ENCODE measurements around the gene DCC. TPM values are rescaled to one million over a fixed set of nuclear protein-coding genes. Genes with fewer than 3 reads are reported as not detected.

DCC gene
- total RNA-seq, 1 donor from 2014 or later: 2.0 TPM

GRCh38 chr18:52499644-52500043 is 159.6 kb downstream of the DCC start:
- no peak for DNase-seq

GRCh38 chr18:52504589-52504988 is 164.6 kb downstream of the DCC start:
- DNase-seq: no peak

DNA sequence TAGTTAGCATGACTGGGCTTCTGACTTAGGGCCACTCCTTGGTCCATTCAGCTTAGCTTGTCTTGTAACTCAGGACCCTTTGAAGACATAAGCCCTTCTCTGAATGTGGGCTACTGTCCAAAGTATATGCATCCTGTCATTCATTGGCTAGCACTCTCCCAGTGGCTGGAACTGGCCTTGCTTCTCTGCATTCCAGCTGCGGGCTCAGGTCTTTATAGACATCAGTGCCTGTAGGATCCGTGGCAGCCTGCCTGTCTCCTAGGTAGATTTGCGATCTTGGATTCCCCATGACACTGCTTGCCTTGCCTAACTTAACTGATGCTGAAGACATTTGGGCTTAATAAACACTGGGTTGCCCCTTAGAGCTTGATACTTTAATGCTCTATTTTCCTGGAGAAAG is 170.1 kb downstream of the DCC start:
- DNase-seq: no peak

GRCh38 chr18:52518086-52518485 is 178.1 kb downstream of the DCC start:
- DNase-seq: no peak

DNA sequence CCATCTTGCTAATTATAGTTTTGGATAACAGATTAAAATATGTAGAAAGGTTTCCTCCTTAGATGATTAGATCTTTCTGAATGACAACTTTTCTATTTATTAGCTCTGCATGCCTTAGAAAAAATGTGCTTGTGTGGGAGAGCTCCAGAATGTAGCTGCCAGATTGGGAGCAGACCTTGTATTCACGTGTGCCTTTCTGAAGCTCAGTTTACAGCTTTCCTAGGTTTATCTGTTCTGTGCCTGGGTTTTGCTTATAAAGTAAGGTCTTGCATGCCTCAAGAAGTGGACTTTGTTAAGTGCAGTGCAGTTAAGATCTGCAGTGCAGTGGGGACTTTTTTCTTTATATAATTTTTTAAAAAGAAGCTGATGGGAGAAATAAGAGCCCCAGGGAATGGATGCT is 179.0 kb downstream of the DCC start:
- DNase-seq: no peak

DNA sequence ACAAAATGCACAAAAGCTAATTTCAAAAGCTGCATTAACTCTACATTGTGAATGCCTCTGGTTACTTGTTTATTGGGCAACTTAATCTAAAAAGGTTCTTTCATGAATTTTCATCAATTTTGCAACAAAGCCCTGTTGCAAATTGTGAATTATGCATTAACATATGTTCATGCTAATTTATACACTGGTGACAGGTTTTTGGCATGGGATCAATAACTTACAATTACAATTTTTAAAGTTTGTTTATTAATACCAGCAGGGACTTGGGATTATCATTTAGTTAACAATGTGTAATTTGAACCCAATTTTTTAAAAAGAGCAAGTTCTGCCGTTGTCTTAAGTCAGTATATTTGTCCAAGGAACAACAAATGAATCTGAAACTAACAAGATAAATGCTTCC is 183.6 kb downstream of the DCC start:
- no peak for DNase-seq

- DNase-seq: no peak
Measured at GRCh38 chr18:52531836-52532235, 191.8 kb downstream of the DCC start.

DNA sequence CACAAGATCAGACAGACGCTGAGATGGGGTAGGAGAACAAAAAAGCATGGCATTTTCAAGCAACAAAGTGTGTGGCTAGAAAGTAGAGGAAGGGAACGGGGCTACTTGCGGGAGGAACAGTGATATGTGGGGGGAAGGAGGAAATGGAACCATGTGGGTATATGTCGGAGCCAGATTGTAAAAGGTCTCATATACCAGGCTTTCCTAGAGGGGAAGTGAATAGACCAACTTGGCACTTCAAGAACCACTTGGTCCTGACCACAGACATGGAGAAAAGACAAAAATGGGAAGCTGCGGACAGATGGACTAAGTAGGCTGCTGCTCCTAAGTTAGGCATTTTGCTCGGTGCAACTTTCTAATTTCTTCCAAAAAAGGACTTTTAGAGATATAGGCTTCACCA is 196.0 kb downstream of the DCC start:
- no peak for DNase-seq

DNA sequence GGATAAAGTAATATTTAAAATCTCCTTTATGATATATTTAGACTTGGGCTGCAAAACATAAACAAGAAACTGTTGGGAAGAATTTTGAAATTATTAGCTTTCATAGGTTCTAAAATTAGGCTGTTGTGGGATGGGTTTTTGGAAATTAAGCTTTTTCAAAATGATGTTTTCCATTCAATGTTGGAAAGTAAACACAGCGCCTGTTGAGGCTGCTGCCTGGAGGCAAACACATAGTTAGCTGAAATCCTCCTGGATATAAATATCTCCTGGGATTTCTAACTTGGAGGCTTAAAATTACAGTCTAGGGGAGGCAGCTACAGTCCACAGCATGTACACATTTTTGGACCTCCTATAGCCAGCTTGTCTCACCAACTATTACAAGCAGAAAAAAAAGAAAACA is 197.3 kb downstream of the DCC start:
- DNase-seq: no peak

DNA sequence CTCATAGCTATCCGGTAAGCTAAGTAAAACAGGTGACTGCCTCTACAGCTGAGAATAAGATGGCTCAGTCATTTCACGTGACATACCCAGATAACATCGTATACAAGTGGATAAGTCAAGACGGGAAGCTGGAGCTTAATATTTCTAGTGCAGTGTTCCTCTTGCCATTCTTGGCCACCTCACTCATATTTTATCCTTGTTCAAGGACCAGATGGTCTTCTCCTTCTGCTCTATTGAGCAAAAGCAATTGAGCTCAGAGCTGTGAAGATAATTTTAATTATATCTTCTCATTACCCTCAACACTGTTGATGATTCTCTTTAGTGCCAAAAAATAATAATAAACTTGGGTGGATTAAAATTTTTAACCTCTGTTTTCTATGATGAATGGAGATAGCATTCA is 201.1 kb downstream of the DCC start:
- DNase-seq: no peak

GRCh38 chr18:52544086-52544485 is 204.1 kb downstream of the DCC start:
- no peak for DNase-seq

GRCh38 chr18:52546686-52547346 is 206.8 kb downstream of the DCC start:
- no peak for DNase-seq

- no peak for DNase-seq
Measured at GRCh38 chr18:52553441-52553840, 213.4 kb downstream of the DCC start.

DNA sequence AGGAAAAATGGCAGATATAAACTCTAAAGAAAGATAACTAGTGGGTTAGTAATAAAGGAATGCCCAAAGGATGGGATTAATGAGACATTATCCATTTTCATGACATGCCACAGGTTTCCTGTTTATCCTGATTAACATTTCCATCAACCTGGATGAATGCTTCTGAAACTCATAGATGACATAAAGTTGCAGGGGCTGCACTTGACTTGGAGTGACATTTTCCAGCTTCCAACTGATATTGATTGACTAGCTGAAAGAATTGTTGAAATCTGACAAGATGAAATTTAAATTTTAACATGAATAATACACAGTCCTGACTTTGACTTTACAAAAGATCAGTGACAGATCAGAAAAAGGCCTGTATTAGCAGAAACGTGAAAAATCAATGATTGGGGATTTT is 214.2 kb downstream of the DCC start:
- no peak for DNase-seq

GRCh38 chr18:52567360-52567759 is 227.4 kb downstream of the DCC start:
- DNase-seq: no peak

GRCh38 chr18:52569492-52569891 is 229.5 kb downstream of the DCC start:
- DNase-seq: no peak

- DNase-seq: no peak
Measured at GRCh38 chr18:52570975-52571374, 231.0 kb downstream of the DCC start.

DNA sequence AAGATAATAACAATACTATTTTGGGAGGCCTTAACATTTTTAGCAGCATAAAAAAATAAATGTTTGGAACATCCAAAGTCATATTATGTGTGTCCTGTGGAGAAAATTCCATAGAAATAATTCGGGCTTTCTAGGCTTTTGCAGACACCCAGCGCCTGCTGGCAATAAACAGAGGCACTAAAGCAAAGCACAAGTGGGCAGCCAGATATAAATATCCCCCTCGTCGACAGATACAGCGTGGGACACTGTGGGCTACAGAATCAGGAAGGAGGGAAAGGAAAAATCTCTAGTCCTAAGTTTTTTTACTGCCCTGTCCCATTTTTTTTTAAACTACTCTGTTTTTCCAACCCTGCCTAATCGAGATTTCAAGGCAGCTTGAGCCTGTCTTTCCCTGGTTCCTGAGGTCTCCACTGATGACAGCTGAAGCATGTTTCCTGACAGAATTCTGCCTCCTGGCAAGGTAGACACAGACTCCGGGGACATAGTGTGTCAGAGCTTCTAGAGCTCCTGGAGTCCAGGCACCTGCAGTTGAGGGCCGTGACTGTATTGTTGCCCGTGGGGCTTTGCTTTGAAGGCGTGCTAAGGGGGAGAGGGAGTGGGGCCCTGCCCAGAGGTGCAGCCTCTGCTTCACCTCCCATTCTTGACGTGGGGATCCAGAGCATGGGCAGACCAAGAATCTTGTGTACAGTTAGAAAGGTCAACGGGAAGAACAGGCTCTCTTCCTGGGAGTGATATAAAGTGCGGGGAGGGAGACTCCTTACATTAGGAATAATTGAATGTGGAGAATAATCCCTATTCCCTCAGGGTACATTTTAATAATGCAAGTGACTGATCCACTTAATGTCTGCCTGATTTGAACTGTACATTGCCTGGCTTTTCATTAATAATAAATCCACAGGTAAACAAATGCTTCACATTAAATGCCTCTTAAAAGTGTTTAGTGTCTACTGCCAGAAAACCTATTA is 232.3 kb downstream of the DCC start:
- no peak for DNase-seq

DNA sequence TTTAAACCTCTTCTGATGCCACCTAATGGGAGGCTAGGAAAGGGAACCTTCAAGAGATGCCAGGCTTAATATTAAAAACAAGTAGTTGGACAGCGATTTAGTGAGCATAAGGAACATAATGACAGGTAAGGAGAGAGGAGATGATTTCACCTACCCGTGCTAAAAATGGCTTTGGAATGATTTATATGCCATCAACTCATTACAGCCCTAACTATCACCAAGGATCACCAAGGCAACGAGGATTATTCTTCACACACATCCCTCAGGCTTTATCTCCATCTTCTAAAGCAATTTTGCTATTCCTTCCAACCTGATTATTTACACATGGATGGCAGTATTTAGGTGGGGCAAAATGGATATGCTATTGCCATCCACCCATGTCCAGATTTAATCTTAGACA is 237.8 kb downstream of the DCC start:
- DNase-seq: no peak

- no peak for DNase-seq
Measured at GRCh38 chr18:52582061-52582460, 242.1 kb downstream of the DCC start.

GRCh38 chr18:52582516-52582915 is 242.5 kb downstream of the DCC start:
- DNase-seq: no peak

DNA sequence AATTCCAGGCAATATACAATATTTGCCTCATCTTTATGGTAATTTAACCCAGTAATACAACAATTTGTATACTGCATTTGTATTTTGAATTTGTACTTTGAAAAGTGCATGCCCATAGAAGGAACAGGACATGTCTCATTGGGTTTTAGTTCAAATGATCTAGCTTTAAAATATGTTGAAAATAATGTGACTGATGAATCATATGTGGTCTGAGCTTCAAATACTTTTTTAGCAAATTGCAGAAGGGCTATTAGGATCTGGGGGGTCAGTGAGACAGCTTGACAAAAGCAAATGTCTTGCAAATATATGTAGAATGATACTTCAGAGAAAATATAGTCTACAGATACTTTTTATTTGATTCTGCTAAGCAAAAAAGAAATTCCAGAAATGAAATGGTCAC is 248.9 kb downstream of the DCC start:
- DNase-seq: no peak

DNA sequence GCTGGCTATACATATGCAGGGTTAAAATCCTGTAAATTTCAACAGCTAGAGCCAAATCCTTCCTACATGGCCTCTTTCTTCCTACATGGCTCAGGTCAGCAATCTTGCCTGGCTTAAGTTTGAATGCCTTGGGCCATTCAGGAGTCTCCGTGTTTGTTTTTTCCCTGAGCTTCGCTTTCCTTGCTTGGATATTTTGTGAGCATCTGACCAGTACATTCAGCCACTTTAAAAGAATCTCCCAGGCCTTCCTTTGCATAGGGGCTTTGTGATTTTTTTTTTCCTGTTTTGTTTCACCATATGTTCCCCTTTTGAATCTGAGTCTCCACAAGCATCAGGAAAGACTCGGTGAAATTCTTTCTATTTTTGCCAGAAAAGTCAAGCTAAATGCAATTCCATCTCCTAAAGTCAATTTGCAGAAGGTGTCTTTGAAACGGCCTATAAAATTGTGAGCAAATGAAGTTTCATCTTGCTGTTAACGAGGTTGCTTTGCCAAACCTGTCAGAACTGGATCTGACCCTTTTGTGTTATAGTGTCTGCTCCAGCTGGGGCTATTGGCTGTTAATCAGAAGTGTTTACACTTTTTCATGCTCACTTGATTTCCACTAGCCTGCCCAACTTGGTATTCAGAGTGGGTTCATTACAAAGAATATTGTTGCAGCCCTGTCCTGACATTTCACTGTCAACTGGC is 256.9 kb downstream of the DCC start:
- DNase-seq: no peak
